ENCODE data around the gene TMEM205.
A peak's percentile ranks its signal among the peaks of the same experiment; 100 is the strongest.
"Not testable (repeated sequence)": the region's sequence is repeated elsewhere in the genome, so short reads cannot be mapped to it uniquely, and the experiment has no call there.

Gene TMEM205

DNA sequence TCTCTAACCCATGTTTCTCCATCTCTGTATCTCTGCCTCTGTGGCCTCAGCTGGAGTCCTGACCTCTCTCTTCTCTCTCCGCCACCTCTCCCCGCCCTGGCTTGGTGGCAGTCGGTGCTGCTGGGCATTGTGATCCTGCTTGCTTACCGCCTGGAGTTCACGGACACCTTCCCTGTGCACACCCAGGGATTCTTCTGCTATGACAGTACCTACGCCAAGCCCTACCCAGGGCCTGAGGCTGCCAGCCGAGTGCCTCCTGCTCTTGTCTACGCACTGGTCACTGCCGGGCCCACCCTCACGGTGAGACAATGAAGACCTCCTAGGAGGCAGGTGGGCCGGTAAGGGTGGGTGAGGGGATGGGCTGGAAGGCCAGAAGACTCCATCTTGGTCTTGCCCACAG is 13.4 kb upstream of the TMEM205 start:
- no peak for DNase-seq (ENCODE audit: low spot score)
- TF ChIP-seq, protein P1, sequence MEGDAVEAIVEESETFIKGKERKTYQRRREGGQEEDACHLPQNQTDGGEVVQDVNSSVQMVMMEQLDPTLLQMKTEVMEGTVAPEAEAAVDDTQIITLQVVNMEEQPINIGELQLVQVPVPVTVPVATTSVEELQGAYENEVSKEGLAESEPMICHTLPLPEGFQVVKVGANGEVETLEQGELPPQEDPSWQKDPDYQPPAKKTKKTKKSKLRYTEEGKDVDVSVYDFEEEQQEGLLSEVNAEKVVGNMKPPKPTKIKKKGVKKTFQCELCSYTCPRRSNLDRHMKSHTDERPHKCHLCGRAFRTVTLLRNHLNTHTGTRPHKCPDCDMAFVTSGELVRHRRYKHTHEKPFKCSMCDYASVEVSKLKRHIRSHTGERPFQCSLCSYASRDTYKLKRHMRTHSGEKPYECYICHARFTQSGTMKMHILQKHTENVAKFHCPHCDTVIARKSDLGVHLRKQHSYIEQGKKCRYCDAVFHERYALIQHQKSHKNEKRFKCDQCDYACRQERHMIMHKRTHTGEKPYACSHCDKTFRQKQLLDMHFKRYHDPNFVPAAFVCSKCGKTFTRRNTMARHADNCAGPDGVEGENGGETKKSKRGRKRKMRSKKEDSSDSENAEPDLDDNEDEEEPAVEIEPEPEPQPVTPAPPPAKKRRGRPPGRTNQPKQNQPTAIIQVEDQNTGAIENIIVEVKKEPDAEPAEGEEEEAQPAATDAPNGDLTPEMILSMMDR (IDR thresholded peaks at IDR 0.05; ENCODE audit: extremely low read depth, missing control alignments): no peak

DNA sequence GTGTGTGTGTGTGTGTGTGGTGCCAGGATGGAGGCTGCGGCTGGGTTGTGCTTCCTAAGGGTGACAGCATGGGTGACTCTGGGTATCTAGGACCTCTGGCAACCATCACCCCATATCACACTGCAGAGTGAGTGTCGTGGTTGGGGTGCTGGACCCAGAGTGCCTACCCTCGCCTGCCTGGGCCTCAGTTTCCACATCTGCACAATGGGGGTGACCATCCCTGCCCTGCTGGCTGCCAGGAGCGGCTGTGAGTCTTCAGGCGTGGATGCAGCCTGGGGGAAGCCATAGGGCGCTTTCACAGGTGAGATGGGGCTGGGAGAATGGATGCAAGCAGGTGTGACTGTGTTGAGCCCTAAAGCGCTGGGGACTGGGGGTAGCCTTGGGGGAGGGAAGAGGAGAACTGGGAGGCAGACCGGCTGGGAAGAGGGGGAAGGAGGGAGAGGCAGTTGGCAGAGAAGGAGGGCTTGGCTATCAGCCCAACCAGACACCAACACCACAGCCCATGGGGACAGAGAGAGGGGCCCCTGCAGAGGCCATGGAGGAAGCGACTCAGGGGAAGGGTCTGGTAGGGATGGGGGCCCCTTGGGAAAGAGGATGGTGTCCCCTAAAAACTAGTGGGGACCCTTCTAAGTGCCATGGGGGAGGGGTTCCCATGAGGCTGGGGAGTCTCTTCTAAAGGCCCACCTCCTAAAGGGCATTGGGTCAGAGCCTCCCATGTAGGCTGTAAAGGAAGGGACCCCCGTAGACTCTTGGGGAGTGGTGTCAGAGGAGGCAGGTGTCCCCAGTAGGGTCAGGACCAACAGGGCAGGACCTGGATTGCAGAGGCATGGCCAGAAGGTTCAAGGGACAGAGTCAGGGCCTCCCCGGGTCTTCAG is 10.8 kb upstream of the TMEM205 start:
- TF ChIP-seq, protein P1 (IDR thresholded peaks at IDR 0.05; ENCODE audit: extremely low read depth, missing control alignments): no peak
- DNase-seq (ENCODE audit: low spot score): peak; percentile 38

DNA sequence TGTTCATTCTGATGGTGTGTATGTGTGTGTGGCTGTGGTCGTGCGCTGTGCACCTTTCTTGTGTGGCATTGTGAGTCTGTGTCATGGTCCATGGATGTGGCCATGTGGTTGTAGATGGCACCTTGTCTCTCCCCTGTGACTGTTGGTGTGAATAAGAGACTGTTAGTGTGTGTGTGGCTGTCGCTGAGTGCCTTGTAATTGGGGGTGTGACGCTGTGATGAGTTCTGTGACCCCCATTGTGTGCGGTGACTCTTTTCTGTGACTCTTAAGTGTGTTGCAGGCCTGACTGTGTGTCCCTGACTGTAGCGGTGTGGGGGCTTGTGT is 10.0 kb upstream of the TMEM205 start:
- DNase-seq (ENCODE audit: low spot score): no peak
- TF ChIP-seq, protein P1 (IDR thresholded peaks at IDR 0.05; ENCODE audit: extremely low read depth, missing control alignments): no peak

DNA sequence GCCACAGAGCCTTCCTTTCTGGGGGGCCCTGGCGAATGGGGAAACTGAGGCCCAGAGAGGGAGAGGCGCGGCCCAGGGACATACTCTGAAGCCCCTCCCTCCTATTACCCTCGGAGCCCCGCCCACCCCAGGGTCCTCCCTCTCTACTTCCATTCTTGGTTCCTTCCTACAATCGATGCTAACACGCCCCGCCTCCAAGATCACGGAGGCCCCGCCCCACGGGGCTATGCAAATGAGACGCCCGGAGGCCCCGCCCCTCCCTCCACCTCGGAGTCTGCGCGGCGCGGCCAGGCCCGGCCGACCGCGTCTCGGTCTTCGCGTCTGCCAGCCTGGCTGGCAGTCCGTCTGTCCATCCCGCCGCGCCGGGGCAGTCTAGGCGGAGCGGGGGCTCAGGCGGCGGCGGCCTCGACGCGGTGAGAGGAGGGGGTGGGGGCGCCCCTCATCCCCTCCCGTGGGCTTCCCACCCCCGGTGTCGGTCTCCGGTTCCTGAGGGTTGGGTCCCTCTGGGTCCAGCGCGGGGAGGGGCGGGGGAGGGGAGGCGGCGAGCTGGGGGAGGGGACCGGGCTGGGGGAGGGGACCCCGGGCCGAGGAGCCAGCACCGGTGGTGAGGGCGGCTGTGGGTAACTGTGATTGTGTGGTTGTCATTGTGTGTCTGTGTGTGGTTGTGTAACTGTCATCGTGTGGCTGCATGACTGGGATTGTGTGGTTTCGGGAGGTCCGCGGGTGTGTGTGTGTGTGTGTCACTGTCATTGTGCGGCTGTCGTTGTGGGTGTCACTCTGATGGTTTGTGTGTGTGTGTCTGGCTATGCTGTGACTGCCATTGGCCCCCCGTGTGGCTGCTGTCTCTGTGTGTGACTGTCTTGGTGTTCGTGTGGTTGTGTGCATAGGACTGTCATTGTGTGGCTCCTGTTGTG is 9.3 kb upstream of the TMEM205 start, which contains the start of gene PLPPR2:
Gene PLPPR2 (plus strand): TSS at position 273 of the 914 bp plus-strand sequence. CDS start 2,242 bp downstream, outside the sequence.
- TF ChIP-seq, protein P1 (IDR thresholded peaks at IDR 0.05; ENCODE audit: extremely low read depth, missing control alignments): no peak
- peak; percentile 90 for DNase-seq (ENCODE audit: low spot score)

- DNase-seq (ENCODE audit: low spot score): not testable (repeated sequence)
Measured at GRCh38 chr19:11354102-11354501, 8.0 kb upstream of the TMEM205 start.

DNA sequence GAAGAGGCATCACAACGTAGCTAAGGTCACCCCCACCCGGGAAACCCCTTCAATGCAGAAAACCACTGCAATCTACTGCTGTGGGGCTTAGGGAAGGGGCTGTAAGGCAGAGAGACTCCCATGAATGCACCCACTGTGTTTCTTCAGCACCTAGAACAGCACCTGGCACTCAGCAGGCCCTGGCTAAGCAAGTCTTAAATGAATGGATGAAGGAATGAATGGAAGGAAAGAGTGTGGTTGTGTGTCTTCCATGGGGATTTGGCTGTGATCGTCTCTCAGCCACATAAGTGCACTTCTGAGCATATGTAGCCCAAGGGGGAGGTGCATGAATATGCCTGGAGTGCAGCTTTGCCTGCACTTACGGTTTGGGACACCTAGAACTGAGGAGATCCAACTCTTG is 3.1 kb upstream of the TMEM205 start:
- peak; percentile 5 for DNase-seq (ENCODE audit: low spot score)
- TF ChIP-seq, protein P1 (IDR thresholded peaks at IDR 0.05; ENCODE audit: extremely low read depth, missing control alignments): no peak

- TF ChIP-seq, protein P1 (IDR thresholded peaks at IDR 0.05; ENCODE audit: extremely low read depth, missing control alignments): no peak
- no peak for DNase-seq (ENCODE audit: low spot score)
Measured at GRCh38 chr19:11347546-11348039, 1.5 kb upstream of the TMEM205 start.

All from GM20000 (cell line).